HG03039 (cell line): ENCODE measurements around the gene SMOC1.
"Not testable (repeated sequence)": the region's sequence is repeated elsewhere in the genome, so short reads cannot be mapped to it uniquely, and the experiment has no call there.

ENCODE experiments used
- ATAC-seq: cut with Tn5 transposase; IDR thresholded peaks from one replicate; pipeline ENCODE4 v1.9.1; 2021; ENCODE audit warnings: mild to moderate bottlenecking, moderate library complexity; ENCODE audit not compliant: unreplicated experiment

Gene SMOC1

GRCh38 chr14:69896080-69896479, 16.9 kb downstream of the SMOC1 start:
- no peak for ATAC-seq

DNA sequence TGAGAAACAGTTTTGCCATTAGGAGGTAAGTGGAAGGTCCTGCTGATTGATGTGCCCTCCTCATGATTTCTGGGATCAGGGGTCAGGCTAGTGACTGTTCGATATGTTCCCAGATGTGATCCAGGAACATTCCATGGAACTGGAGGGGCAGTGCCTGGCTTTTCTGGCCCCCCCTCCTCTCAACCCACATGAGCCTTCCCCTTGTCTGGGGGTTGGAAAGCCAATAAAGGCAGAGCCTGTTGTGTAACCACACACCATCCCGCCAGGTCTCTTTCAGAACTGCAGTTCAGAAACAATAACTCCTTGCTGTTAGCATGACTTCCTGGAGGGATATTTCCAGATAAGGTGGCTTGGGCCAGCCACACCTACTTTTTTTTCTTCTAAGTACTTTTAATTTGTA, 17.8 kb downstream of the SMOC1 start:
- ATAC-seq = no peak

GRCh38 chr14:69900603-69901002, 21.4 kb downstream of the SMOC1 start:
- no peak for ATAC-seq

DNA sequence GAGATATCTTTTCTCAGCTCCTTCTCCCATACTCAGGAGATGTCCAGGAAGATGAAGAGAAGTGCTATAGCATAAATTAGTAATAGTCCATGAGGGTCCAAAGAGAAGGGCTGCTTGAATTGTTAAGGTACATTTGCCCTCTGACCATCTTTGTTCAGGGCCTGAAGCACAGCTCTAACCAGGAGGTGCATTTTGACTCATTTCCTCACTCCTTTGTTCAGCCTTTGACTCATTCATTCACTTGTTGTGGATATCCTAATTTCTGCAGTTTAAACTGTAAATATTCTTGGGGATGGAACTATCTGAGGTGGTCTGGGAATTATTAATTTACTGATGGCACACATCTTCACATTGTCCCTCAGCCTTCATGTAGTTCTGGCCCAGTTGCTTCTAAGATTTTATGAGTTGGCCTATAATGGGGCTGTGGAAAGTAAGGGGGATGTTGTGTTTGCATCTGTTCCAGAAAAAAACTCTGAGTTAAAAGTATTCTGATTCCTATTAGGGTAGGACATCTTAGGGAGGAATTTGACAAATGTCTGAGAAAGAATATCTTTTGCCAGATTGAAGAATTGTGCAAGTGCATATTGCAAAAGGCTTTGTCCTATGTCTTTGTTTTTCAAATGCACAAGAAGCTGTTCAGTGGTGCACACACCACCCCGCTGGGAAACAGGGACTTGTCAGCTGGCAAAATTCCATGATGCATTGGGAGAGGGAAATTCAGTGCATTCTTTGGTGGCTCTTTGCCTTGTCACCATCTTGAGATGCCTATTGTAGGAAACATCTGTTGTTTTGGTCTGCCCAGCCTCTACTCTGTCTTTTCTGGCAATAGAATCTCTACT, 22.1 kb downstream of the SMOC1 start:
- no peak for ATAC-seq

GRCh38 chr14:69903046-69903445, 23.8 kb downstream of the SMOC1 start:
- not testable (repeated sequence) for ATAC-seq

DNA sequence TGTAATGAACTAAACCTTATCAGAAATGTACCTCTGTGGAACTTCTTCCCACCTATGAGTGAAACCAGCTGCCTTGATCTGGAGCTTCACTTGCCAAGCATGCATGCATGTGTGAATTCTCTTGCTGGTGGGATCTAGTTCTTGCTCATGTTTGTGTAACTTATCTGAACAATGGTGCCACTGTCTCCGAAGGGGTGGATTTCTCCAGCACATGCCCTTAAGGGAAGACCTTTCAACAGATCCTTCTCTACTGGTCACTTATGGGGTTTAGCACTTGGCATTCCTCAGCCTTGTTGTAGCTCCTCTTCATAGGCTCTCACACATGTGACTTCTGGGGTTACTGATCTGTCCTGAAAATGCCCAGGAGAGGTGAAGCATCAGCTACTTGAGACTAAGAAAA, 25.0 kb downstream of the SMOC1 start:
- no peak for ATAC-seq

- no peak for ATAC-seq
These were observed 27.0 kb downstream of the SMOC1 start for GRCh38 chr14:69906201-69906600.

DNA sequence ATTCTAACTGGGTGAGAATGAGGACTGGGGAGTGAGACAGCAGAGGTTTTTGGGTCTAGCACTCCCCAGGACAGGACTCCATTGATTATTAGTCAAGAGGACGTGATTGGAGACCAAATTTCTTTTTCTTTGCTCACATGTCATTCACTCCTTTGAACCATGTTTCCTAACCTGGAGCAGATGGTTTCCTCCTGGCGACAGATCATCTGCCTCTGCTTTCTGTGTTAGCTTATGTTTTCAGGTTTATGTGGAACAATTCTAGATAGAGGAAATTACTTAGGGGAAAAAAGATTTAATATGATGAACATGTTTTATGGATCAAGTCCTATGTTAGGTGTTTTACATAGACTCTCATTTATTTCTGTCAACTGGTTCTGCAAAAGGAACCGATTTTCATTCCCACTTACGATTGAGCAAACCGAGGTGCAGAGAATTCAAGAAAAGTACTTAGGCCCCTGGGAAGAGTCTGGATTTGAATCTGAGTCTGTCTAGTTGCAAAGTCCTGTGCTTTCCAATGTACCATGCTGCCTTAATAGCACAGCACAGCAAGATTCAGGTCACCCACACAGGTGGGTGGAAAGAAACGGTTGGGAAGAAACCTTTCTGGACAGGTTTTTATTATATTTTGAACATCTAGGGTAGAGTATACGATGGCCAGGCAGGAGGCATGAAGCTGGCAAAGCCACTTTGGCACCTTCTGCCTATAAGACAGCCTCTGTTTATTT, 30.8 kb downstream of the SMOC1 start:
- no peak for ATAC-seq

GRCh38 chr14:69910871-69911270, 31.7 kb downstream of the SMOC1 start:
- no peak for ATAC-seq

DNA sequence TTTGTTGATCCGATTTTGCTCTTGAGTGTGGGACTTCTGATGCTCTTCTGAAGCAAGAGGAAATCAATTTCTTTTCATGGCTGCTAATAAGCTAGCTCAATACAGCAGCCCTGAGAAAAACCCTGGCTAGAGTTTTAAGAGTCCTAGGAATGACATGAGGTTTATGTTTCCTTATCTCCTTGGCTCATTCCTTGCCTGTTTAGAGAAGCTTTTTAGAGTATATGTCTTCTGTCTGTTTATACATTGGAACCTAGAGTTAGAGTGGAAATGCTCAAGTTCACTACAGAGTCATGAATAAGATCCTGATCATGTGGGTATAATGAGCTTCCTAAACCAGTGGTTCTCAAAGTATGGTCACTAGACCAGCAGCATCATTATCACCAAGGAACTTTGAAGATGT, 34.5 kb downstream of the SMOC1 start:
- no peak for ATAC-seq

GRCh38 chr14:69916396-69916795, 37.2 kb downstream of the SMOC1 start:
- ATAC-seq = no peak

- ATAC-seq = no peak
These were observed 38.1 kb downstream of the SMOC1 start for GRCh38 chr14:69917287-69917686.

GRCh38 chr14:69919815-69920214, 40.6 kb downstream of the SMOC1 start:
- ATAC-seq = no peak

- ATAC-seq = no peak
These were observed 41.8 kb downstream of the SMOC1 start for GRCh38 chr14:69921052-69921451.

- ATAC-seq = no peak
These were observed 43.0 kb downstream of the SMOC1 start for GRCh38 chr14:69922198-69922597.

- no peak for ATAC-seq
These were observed 45.0 kb downstream of the SMOC1 start for GRCh38 chr14:69924201-69924600.

- ATAC-seq = no peak
These were observed 48.9 kb downstream of the SMOC1 start for GRCh38 chr14:69928111-69928523.

DNA sequence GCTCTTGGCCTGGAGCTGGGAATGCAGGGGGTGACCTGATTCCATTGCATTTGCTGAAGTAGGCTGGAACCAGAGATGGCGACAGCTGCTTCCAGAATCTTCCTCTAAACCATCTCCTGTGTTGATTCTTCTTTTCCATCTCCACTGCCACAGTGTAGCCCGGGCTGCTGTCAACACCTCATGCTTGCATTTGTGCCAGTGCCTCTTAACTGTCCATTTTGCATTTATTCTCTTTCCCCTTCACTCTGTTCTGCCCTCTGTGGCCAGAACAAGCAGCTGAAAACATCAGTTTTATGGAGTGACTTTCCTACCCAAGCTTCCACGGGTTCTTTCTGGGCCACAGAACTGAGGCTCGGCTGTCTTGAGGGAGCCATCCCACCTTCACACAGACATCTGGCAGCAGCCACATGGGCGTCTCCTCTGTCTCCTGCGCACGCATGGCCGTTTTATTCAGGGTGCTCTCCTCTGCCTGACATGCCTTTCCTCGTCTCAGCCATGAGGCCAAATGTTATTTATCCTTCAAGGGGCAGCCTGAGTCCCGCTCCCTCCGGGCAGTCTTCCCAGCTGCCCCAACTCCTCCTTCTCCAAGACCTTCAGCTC, 51.7 kb downstream of the SMOC1 start:
- no peak for ATAC-seq

DNA sequence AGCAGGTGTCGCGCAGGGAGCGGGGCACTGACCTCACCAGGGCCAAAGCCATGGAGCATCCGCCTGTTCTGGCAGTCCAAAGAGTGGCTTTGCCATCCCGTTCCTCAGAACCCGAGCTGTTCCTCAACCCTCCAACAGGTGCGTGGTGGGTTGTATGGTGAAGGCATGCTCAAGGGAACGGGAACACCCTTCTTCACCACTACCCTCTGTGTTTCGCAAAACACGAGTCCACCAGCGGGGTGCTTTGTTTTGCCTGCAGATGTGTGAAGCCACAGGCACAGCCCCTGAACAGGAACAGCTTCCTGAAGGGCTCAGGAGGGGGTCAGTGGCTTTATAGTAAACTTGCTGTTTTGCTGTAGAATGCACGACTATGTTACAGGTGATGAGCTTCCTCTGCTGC, 52.7 kb downstream of the SMOC1 start:
- ATAC-seq = no peak

DNA sequence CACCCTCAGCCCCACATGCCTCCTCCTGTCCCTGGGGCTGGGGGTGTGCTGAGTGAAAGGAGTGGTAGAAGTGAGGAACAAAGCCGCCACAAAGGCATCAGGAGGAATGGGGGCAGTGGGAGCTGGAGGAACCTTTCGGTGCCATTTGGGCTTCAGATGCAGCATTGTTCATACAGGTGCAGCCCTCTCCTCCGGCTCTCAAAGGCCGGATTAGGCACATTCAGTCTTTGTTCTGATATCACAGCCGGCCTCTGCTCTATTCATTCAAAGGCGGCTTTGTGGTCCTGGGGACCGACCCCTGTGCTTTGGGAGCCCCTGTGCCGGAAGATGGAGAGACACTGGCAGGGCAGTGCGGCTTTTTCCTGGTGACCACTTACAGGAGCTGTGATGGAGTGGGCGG, 53.2 kb downstream of the SMOC1 start:
- no peak for ATAC-seq

DNA sequence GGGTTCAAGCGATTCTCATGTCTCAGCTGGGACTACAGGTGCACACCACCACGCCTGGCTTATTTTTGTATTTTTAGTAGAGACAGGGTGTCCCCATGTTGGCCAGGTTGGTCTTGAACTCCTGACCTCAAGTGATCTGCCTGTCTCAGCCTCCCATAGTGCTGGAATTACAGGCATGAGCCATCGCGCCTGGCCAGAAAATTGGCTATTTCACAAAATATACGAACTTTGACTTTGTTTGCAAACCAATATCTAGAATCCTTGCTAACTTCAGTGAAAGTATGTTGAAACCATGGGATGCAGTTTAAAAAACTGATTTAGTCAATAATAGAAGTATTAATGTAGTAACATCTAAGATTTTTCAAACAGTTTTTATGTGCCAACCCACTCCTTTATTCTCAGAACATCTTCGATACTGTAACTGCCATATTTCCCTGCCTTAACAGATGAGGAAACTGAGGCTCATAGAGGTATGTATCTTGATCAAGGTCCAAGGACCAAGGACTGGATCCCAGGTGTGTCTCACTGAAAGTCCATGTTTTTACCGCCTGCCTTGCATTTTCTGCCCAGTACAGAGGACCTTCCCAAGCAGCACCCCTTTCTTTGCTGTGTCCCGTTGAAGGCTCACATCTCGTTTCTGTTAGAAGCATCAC, 54.5 kb downstream of the SMOC1 start:
- ATAC-seq = no peak
